ENCODE results near the gene KANK4.
"Not testable (repeated sequence)": the region's sequence is repeated elsewhere in the genome, so short reads cannot be mapped to it uniquely, and the experiment has no call there.

The KANK4 gene

DNA sequence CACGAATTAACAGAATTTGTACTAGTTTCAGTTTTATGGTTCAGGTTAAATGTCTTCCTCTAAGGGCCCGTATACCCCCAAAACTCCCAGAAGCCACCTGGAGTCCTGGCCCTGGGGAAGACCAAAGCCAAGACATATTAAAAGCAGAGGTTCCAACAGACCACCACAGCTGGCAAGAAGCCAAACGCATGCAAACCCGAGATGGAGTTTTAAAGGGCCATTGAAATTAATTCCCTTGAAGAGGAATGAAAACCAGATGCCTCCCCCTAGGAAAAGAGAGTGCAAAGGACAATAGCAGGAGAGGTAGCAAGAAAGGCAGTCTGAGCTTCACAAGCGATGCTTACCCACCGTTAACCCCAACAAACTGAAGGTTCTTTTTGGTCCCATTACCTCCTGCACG, 48.1 kb downstream of the KANK4 start:
- DNase-seq: no peak

- no peak for DNase-seq
Observed at GRCh38 chr1:62269851-62270495, 49.3 kb downstream of the KANK4 start.

DNA sequence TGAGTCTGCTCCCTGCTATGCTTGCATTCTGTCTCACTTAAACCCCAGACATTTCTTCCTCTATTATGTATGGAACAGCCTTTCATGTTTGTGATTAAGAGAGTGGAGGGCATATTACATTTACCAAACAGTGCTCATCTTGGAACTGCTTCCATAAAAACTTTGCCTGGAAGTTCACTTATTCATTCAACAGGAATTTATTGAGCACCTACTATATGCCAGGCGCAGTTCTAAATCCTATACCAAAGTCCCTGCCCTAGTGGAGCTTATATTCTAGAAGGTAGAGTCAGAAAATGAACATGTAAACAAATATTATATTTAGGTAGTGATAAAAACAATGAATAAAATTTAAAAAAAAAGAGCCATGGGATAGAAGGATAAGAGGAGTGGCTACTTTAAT, 49.8 kb downstream of the KANK4 start:
- no peak for DNase-seq

- DNase-seq: no peak
Observed at GRCh38 chr1:62268315-62268714, 50.9 kb downstream of the KANK4 start.

GRCh38 chr1:62265956-62266935, 53.0 kb downstream of the KANK4 start:
- DNase-seq: no peak

DNA sequence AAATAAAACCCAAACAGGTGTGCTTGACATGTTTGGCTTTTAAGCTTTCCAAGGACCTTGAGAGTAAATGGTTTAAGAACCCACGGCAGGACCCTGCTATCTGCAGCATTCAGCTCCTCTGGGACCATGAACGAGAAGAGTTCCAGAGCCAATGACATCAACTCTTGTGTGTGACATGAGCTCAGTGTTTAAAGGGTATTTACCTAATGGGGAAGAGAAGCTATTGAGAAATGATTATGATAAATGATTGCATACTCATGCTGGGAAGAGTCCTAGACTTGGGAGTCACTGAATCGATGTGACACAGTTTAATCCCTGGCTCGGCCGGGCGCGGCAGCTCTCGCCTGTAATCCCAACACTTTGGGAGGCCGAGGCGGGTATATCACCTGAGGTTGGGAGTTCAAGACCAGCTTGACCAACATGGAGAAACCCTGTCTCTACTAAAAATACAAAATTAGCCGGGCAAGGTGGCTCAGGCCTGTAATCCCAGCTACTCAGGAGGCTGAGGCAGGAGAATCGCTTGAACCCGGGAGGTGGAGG, 55.4 kb downstream of the KANK4 start:
- DNase-seq: no peak

GRCh38 chr1:62263006-62263813, 56.0 kb downstream of the KANK4 start:
- DNase-seq: no peak

GRCh38 chr1:62260688-62261087, 58.5 kb downstream of the KANK4 start:
- no peak for DNase-seq

- DNase-seq: no peak
Observed at GRCh38 chr1:62259551-62259950, 59.7 kb downstream of the KANK4 start.

DNA sequence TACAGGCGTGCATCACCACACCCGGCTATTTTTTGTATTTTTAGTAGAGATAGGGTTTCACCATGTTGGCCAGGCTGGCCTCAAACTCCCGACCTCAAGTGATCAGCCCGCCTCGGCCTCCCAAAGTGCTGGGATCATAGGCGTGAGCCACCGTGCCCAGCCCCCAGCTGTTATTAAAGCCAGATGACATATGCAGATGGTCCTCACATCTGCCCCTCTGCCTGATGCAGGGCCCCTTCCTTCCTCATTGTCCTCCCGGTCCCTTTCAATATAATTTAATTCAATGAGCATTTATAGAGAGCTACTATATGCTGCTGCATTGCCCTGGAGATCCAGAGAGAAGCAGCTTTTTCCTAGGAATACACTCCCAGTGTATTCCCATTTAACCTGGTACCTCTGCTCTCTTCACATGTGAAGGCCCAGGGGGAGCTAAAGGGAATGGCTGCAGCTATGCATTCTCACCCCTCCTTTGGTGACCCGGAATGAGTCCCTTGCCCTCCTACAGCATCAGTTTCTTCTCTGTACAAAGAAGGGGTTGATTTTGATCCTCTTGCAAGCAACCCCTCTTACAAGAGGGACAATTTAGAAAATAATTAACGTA, 69.0 kb downstream of the KANK4 start:
- DNase-seq: no peak

- DNase-seq: peak; percentile 56
Observed at GRCh38 chr1:62247391-62248168, 71.7 kb downstream of the KANK4 start.

DNA sequence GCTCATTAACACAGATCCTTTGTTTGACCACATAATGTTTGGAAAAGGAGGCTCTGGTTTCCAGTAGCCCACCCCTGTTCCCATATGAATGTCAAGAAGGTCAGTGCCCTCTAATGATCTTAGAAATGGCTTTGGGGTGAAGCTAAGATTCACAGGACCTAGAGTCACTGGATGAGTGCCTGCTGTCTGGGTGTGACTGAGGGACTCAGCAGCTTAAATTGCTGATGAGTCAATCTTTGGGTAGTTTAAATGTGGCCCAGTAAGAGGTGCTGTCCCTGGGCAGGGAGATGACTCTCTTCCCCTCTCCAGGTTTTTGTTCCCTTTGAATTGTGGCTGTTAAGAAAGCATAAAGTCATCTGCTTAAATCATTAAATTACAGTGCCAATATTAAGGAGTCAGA, 74.0 kb downstream of the KANK4 start:
- no peak for DNase-seq

- DNase-seq: not testable (repeated sequence)
Observed at GRCh38 chr1:62244380-62244779, 74.9 kb downstream of the KANK4 start.

- DNase-seq: no peak
Observed at GRCh38 chr1:62241371-62242131, 77.7 kb downstream of the KANK4 start.

GRCh38 chr1:62240651-62241370, 78.4 kb downstream of the KANK4 start:
- no peak for DNase-seq

GRCh38 chr1:62239652-62240403, 79.4 kb downstream of the KANK4 start:
- not testable (repeated sequence) for DNase-seq

DNA sequence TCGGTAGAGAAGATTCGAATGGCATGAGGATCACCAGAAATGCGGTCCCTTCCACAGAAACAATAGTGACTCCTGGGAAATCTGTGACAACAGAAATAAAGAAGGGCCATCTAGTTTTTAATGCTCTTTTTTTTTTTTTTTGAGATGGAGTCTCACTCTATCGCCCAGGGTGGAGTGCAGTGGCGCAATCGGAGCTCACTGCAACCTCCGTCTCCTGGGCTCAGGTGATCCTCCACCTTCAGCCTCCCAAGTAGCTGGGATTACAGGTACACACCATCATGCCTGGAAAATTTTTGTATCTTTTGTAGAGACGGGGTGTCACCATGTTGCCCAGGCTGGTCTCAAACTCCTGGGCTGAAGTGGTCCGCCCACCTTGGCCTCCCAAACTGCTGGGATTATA, 80.7 kb downstream of the KANK4 start:
- no peak for DNase-seq

DNA sequence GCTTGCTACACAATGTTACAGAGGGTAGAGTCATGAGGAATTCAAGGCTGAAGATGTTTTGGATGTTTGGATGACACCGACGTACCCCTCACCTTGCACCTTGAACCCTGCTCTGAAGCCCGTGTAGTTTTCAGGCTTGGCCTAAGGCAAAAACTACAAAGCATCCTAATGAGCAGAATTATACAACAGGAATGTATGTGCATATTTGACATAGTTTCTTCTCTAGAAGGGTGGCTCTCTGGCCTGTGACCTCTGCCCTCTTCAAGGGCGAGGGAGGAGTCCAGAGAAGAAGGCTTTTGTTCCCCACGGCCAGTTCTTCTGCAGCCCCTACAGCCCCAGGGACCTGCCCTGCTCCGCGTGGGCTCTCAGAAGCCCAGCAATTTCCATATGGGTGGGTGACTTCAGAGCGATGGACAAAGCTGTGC, 81.3 kb downstream of the KANK4 start:
- DNase-seq: no peak

DNA sequence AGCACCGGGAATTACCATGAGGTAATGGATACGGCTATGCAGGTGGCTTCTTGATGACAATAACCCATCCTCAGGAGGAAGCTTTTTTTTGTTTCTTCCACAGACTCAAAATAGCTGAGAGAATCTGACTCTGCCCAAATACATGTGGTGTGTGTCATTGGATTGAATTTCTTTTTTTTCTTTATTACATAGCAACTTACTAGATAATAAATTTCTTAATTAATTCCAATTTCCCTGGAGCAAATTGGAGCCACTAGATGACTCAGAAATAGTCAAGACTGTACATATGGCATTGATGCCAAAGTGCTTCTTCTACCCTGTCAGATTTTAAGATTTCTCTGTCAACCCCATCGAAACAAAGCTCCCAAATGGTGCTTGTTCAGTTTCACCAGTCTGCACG, 81.9 kb downstream of the KANK4 start:
- no peak for DNase-seq

GRCh38 chr1:62235576-62235975, 83.7 kb downstream of the KANK4 start:
- no peak for DNase-seq

All from NCI-H748 treated with DMSO at 0.1 percent for 48 hours (cell line).